Gastrocnemius medialis (tissue), 4 donors: Measurements from ENCODE around the gene DCBLD1.

ENCODE experiments used
- POLR2A ChIP-seq, 2 donors: fragments of 450-650 bp; IDR thresholded peaks; one replicate each; pipeline ENCODE4 v1.6.1; 2017; ENCODE audit warnings: antibody characterized with exemption in 2 of 2, mild to moderate bottlenecking in 2 of 2, moderate library complexity in 2 of 2
- TF ChIP-seq, protein P1 (sequence below), 5 experiments: fragments of 450-650 bp in 3 of 5; fragments of 200-600 bp in 2 of 5; sonication (generic) in 2 of 5; IDR thresholded peaks in 4 of 5; conservative IDR thresholded peaks in 1 of 5; 1 replicate in 4 of 5; 2 replicates in 1 of 5; pipeline ENCODE4 v1.5.1; 2016 to 2019; ENCODE audit warnings: antibody characterized with exemption in 5 of 5, mild to moderate bottlenecking in 3 of 5, moderate library complexity in 3 of 5

DNA sequence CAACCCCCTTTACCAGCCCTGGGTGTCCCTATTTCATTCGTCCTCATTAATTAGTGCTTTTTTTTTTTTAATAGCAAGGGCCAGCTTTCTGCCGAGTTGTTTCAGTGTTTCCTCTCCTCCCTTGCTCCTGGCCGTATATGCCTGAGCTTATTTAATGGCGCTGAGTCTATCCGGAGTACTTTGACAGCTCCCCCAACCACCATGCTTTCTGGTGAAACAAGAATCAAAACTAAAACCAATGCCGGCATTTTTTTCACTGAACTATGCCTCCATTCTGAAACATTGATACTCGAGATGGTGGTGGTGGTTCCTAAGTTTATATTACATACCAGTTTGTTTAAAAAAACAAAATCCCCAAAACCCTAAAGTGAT, 1.2 kb downstream of the DCBLD1 start:
- TF ChIP-seq, protein P1, sequence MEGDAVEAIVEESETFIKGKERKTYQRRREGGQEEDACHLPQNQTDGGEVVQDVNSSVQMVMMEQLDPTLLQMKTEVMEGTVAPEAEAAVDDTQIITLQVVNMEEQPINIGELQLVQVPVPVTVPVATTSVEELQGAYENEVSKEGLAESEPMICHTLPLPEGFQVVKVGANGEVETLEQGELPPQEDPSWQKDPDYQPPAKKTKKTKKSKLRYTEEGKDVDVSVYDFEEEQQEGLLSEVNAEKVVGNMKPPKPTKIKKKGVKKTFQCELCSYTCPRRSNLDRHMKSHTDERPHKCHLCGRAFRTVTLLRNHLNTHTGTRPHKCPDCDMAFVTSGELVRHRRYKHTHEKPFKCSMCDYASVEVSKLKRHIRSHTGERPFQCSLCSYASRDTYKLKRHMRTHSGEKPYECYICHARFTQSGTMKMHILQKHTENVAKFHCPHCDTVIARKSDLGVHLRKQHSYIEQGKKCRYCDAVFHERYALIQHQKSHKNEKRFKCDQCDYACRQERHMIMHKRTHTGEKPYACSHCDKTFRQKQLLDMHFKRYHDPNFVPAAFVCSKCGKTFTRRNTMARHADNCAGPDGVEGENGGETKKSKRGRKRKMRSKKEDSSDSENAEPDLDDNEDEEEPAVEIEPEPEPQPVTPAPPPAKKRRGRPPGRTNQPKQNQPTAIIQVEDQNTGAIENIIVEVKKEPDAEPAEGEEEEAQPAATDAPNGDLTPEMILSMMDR (IDR thresholded peaks at IDR 0.05 in 4 of 5, conservative IDR thresholded peaks at IDR 0.05 in 1 of 5): no peak
- TF ChIP-seq POLR2A (IDR thresholded peaks at IDR 0.05): no peak
